GM10248 (cell line): ENCODE results near the gene KLHL29.

Source experiments
- CTCF ChIA-PET: fragments of 300-600 bp; sonication (Branson Sonifier 250); formaldehyde crosslinking; extraction: SDS; loops from one replicate; lab custom pipeline; 2021; ENCODE audit warnings: antibody characterized with exemption; lab: Yijun Ruan, JAX
- POLR2A ChIA-PET: fragments of 350-650 bp; sonication (Branson Sonifier 250); formaldehyde crosslinking; extraction: SDS; loops from one replicate; lab custom pipeline; 2020; ENCODE audit warnings: antibody characterized with exemption; lab: Yijun Ruan, JAX
- DNase-seq: peaks from one replicate; pipeline ENCODE4 v3.0.0; 2012; ENCODE audit errors: extremely low spot score
- TF ChIP-seq, protein P1 (sequence below): IDR thresholded peaks from 2 replicates; pipeline ENCODE4 v1.5.1; 2012; ENCODE audit warnings: mild to moderate bottlenecking, low read depth; ENCODE audit errors: extremely low read depth, missing control alignments, control extremely low read depth

KLHL29 gene

DNA sequence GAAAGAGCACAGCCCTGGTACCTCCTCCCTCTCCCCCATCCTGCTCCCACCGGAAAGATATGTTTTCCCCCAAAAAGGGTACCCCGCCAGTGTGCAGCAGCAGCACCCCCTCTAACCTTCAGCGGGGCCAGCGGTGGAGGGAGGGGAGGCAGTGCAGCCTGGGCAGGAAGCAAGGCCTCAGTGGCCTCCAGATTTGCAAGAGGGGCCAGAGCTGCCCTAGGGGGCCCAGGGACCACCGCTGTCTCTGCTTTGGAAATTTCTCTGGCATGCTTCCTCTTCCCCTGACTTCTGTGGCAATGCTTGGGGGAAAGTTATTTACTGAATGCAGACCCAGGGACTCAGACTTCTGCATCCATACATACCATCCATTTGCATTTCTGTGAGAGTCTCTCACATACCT is 111.5 kb downstream of the KLHL29 start:
- TF ChIP-seq, protein P1, sequence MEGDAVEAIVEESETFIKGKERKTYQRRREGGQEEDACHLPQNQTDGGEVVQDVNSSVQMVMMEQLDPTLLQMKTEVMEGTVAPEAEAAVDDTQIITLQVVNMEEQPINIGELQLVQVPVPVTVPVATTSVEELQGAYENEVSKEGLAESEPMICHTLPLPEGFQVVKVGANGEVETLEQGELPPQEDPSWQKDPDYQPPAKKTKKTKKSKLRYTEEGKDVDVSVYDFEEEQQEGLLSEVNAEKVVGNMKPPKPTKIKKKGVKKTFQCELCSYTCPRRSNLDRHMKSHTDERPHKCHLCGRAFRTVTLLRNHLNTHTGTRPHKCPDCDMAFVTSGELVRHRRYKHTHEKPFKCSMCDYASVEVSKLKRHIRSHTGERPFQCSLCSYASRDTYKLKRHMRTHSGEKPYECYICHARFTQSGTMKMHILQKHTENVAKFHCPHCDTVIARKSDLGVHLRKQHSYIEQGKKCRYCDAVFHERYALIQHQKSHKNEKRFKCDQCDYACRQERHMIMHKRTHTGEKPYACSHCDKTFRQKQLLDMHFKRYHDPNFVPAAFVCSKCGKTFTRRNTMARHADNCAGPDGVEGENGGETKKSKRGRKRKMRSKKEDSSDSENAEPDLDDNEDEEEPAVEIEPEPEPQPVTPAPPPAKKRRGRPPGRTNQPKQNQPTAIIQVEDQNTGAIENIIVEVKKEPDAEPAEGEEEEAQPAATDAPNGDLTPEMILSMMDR, result no peak
- CTCF ChIA-PET, result interaction anchor here (1.1 kb wide), 1 partner anchor 13 kb away, joined by 3 read pairs; no protein-coding TSS in a partner anchor
- DNase-seq, result no peak
- POLR2A ChIA-PET, result no interaction called here

DNA sequence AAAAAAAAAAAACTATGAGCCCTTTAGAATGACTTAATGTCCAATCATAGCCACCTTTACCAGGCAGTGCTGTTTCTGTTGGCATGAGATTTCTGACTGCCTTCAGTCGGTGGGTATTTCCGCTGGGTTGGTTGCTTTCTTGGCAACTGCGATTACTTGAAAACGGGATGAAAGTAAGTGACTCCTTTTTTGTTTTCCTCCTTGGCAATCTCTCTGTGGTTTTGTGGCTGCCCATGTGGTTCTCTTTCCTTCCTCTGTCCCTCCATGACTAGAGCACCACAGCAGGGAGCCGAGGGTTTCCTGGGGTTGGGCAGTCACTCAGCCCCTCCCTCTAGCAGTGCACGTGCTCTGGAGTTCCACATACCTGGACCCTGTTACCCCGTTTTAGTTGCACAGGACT is 112.1 kb downstream of the KLHL29 start:
- CTCF ChIA-PET, result no interaction called here
- TF ChIP-seq, protein P1, result no peak
- no peak for DNase-seq
- POLR2A ChIA-PET, result no interaction called here

DNA sequence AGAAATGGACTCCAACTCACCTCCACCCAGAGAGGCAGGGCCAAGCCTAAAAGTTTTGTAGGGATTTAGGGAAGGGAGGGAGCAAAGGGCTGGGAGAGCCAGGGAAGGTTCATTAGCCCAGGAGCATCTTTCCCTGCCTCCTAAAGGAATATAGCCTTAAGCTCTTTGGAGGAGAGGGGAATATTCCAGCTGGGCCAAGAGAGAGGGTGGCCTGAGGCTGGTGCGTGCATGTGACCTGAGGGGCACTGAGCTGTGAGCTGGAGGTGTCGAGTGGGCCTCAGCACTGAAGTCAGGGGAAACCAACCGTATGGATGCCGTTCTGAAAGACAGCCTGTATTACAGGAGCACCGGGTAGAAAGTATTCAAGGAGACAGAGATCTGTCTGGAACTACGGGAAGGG is 112.6 kb downstream of the KLHL29 start:
- ChIA-PET CTCF (no interaction called here), POLR2A (no interaction called here)
- DNase-seq, result no peak
- TF ChIP-seq, protein P1, result no peak

DNA sequence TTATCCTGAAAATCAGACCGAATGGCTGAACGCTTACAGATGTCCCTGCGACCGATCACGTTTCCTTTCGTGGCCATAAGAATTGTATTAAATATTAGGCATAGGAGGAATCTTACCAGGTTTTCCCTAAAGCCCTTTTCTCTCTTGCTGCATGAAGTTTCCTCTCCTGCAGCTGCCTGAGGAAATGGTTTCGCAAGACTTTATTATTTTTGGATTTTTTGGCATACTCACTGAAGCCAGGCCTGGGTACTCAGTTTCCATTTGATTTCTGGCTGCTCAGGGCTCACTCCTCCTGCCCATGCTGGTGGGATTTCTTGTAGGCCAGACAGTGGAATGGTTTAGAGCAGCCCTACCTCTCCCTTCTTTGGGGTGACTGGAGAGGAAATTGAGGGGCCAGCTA is 114.0 kb downstream of the KLHL29 start:
- TF ChIP-seq, protein P1, result no peak
- DNase-seq, result no peak
- ChIA-PET POLR2A (no interaction called here), CTCF (interaction anchor here (1.2 kb wide), 1 partner anchor 9 kb away, joined by 4 read pairs; no protein-coding TSS in a partner anchor)

DNA sequence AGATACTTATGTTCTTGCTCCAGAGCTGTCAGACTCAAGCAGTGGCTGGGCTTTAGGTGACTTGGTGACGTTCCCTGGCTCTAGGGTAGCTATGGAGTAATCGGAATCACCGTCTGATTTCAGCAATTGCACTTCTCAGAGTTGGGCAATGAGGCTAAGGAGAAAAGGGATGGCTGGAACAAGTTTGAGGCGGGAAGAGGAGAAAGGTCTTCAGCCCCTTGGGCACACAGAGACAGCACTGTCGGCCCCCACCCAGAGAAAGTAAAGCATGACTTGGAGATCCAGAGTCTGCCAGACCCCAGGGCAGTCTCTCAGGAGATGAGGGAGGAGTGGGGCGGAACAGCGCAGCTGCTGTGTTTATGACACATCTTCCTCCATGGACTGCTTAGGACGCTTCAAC is 114.5 kb downstream of the KLHL29 start:
- DNase-seq, result no peak
- CTCF ChIA-PET, result interaction anchor here (1.2 kb wide), 1 partner anchor 10 kb away, joined by 4 read pairs; no protein-coding TSS in a partner anchor
- TF ChIP-seq, protein P1, result no peak
- POLR2A ChIA-PET, result no interaction called here

DNA sequence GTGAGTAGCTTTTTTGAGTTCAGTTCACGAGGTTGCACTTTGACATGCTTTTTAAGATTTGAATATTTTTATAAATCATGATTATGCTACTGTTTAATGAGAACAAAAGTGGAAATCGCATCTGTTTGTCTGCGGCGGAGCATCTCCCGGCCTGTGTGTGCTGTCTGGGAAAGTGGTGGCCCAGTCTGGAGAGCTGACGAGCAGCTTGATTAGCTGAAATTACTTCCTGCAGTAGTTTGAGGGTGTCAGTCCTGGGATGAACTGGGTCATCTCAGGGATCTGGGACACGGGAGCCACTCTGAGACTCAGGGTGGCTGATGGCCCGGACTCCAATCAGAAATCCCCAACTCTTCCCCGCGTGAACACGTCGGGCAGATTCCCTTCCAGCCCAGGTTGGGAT is 115.9 kb downstream of the KLHL29 start:
- TF ChIP-seq, protein P1, result no peak
- ChIA-PET POLR2A (no interaction called here), CTCF (no interaction called here)
- DNase-seq, result no peak

DNA sequence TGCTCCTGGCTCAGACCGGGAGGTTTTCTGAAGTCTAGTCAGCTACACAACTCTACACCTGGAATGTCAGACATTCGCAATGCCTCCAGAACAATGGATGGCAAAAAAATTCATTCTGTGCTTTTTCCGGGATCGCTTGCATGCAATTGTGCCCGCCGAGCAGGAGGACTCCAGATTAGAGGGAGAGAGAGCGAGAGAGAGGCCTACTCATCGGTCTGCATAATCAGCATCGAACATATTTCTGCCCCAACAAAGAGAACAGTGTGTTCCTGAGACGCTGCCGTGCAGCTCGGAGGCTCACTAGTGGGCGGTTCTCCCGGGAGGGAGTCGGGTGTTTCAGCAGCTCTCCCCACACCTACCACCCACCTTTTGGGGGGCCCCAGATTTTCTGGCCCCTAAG is 117.1 kb downstream of the KLHL29 start:
- ChIA-PET POLR2A (no interaction called here), CTCF (no interaction called here)
- no peak for DNase-seq
- TF ChIP-seq, protein P1, result no peak
